Mesendoderm (in vitro differentiated cells): Measurements from ENCODE around the gene EPYC.
A peak's percentile ranks its signal among the peaks of the same experiment; 100 is the strongest.

ENCODE experiments used
- DNase-seq: peaks from one replicate; pipeline ENCODE4 v3.0.0; 2013
- H2AK5ac ChIP-seq: 2 replicates; pipeline ENCODE4 v1.6.1; 2013; ENCODE audit warnings: low read length, inconsistent platforms
- H2BK120ac ChIP-seq: 2 replicates; pipeline ENCODE4 v1.6.1; 2013; ENCODE audit warnings: low read depth, mild to moderate bottlenecking, low read length, moderate library complexity, mixed read lengths
- H2BK15ac ChIP-seq: replicated peaks from 2 replicates; pipeline ENCODE4 v1.6.1; 2013; ENCODE audit warnings: low read depth, mild to moderate bottlenecking, moderate library complexity
- H2BK5ac ChIP-seq: 2 replicates; pipeline ENCODE4 v1.6.1; 2013; ENCODE audit warnings: low read length, inconsistent platforms
- H3K18ac ChIP-seq: 2 replicates; pipeline ENCODE4 v1.6.1; 2013; ENCODE audit warnings: mild to moderate bottlenecking, low read length, mixed read lengths
- H3K23ac ChIP-seq: one replicate; pipeline ENCODE4 v1.6.1; 2013; ENCODE audit warnings: low read length
- H3K27ac ChIP-seq: 2 replicates; pipeline ENCODE4 v1.5.1; 2013; ENCODE audit warnings: low read depth, mild to moderate bottlenecking, inconsistent platforms, low read length, moderate library complexity
- H3K27me3 ChIP-seq: 2 replicates; pipeline ENCODE4 v1.6.1; 2013; ENCODE audit warnings: low read length, control low read depth, mild to moderate bottlenecking, inconsistent platforms; ENCODE audit not compliant: insufficient read depth, poor library complexity
- H3K36me3 ChIP-seq: 2 replicates; pipeline ENCODE4 v1.6.1; 2013; ENCODE audit warnings: low read length, inconsistent platforms; ENCODE audit not compliant: control insufficient read depth, insufficient read depth
- H3K4ac ChIP-seq: one replicate; pipeline ENCODE4 v1.6.1; 2013; ENCODE audit warnings: low read depth, mild to moderate bottlenecking, low read length, moderate library complexity
- H3K4me1 ChIP-seq: 2 replicates; pipeline ENCODE4 v1.6.1; 2013; ENCODE audit warnings: low read depth, low read length, inconsistent platforms; ENCODE audit not compliant: control insufficient read depth
- H3K4me2 ChIP-seq: 2 replicates; pipeline ENCODE4 v1.6.1; 2013; ENCODE audit warnings: low read length
- H3K4me3 ChIP-seq: 2 replicates; pipeline ENCODE4 v1.5.1; 2013; ENCODE audit warnings: mild to moderate bottlenecking, low read length
- H3K56ac ChIP-seq: one replicate; pipeline ENCODE4 v1.6.1; 2013; ENCODE audit warnings: low read length
- H3K79me1 ChIP-seq: 2 replicates; pipeline ENCODE4 v1.6.1; 2013; ENCODE audit warnings: low read length, inconsistent platforms
- H3K79me2 ChIP-seq: 2 replicates; pipeline ENCODE4 v1.6.1; 2013; ENCODE audit warnings: mild to moderate bottlenecking, low read length; ENCODE audit not compliant: control insufficient read depth, insufficient read depth
- H3K9ac ChIP-seq: 2 replicates; pipeline ENCODE4 v1.6.1; 2013; ENCODE audit warnings: low read length, inconsistent platforms
- H4K5ac ChIP-seq: one replicate; pipeline ENCODE4 v1.6.1; 2013; ENCODE audit warnings: low read length
- H4K8ac ChIP-seq: one replicate; pipeline ENCODE4 v1.6.1; 2013; ENCODE audit warnings: low read depth, mild to moderate bottlenecking, control low read depth, low read length, moderate library complexity
- WGBS: extraction: QIAGEN DNeasy Blood & Tissue Kit; methylation state at CpG from one replicate; pipeline ENCODE4 v1.1.7; 2013; ENCODE audit warnings: low lambda C conversion rate, missing lambda C conversion rate; ENCODE audit not compliant: insufficient coverage; ENCODE audit errors: extremely low coverage; 5-methylcytosine and 5-hydroxymethylcytosine counted together

The EPYC gene

GRCh38 chr12:90954428-90954827, 50.3 kb downstream of the EPYC start:
- Histone ChIP-seq H3K56ac (no peak overlapping the region), H2BK120ac (no peak overlapping the region), H3K27ac (no peak overlapping the region), H3K79me2 (no peaks in the 10 kb centered on the region), H2BK5ac (no peak overlapping the region), H3K9ac (no peak overlapping the region), H3K79me1 (no peaks in the 10 kb centered on the region), H2BK15ac (no peak overlapping the region), H3K23ac (no peak overlapping the region), H3K4me3 (no peak overlapping the region), H3K4me2 (no peak overlapping the region), H3K4ac (no peak overlapping the region), H2AK5ac (no peak overlapping the region), H3K18ac (no peak overlapping the region), H4K8ac (no peak overlapping the region), H3K36me3 (no peaks in the 10 kb centered on the region), H4K5ac (no peak overlapping the region), H3K4me1 (no peaks in the 10 kb centered on the region), H3K27me3 (no peaks in the 10 kb centered on the region)
- DNase-seq: no peak
- no CpG with 5 or more reads among the region's 25 CpGs for WGBS

- Histone ChIP-seq H3K36me3 (no peaks in the 10 kb centered on the region), H3K18ac (no peak overlapping the region), H4K5ac (no peak overlapping the region), H3K23ac (no peak overlapping the region), H3K56ac (no peak overlapping the region), H3K79me1 (no peaks in the 10 kb centered on the region), H2BK5ac (no peak overlapping the region), H2AK5ac (no peak overlapping the region), H2BK15ac (no peak overlapping the region), H3K4ac (no peak overlapping the region), H3K4me3 (no peak overlapping the region), H3K79me2 (no peaks in the 10 kb centered on the region), H3K4me2 (no peak overlapping the region), H3K27me3 (no peaks in the 10 kb centered on the region), H2BK120ac (no peak overlapping the region), H3K9ac (no peak overlapping the region), H3K27ac (no peak overlapping the region), H4K8ac (no peak overlapping the region), H3K4me1 (no peaks in the 10 kb centered on the region)
- DNase-seq: peak; percentile 88
- no CpG with 5 or more reads among the region's 32 CpGs for WGBS
Measured at GRCh38 chr12:90953956-90954421, 50.8 kb downstream of the EPYC start.

GRCh38 chr12:90951432-90952105, 53.2 kb downstream of the EPYC start:
- Histone ChIP-seq H3K27me3 (no peaks in the 10 kb centered on the region), H2BK15ac (no peak overlapping the region), H2BK120ac (no peak overlapping the region), H2AK5ac (no peak overlapping the region), H4K8ac (no peak overlapping the region), H3K18ac (no peak overlapping the region), H3K23ac (no peak overlapping the region), H3K4me3 (no peak overlapping the region), H3K9ac (no peak overlapping the region), H3K4ac (no peak overlapping the region), H3K56ac (no peak overlapping the region), H3K4me2 (no peak overlapping the region), H3K79me1 (no peaks in the 10 kb centered on the region), H3K4me1 (no peaks in the 10 kb centered on the region), H3K36me3 (no peaks in the 10 kb centered on the region), H3K27ac (no peak overlapping the region), H3K79me2 (no peaks in the 10 kb centered on the region), H2BK5ac (no peak overlapping the region), H4K5ac (no peak overlapping the region)
- no peak for DNase-seq

GRCh38 chr12:90947869-90948268, 56.9 kb downstream of the EPYC start:
- Histone ChIP-seq H3K18ac (no peak overlapping the region), H3K4ac (no peak overlapping the region), H3K9ac (no peak overlapping the region), H3K79me2 (no peaks in the 10 kb centered on the region), H3K4me1 (no peaks in the 10 kb centered on the region), H3K23ac (no peak overlapping the region), H3K27me3 (no peaks in the 10 kb centered on the region), H2AK5ac (no peak overlapping the region), H3K4me3 (no peak overlapping the region), H2BK5ac (no peak overlapping the region), H4K8ac (no peak overlapping the region), H2BK120ac (no peak overlapping the region), H2BK15ac (no peak overlapping the region), H3K27ac (no peak overlapping the region), H3K4me2 (no peak overlapping the region), H3K36me3 (no peaks in the 10 kb centered on the region), H3K56ac (no peak overlapping the region), H3K79me1 (no peaks in the 10 kb centered on the region), H4K5ac (no peak overlapping the region)
- no peak for DNase-seq
- WGBS: no CpG with 5 or more reads among the region's 7 CpGs

- H2AK5ac ChIP-seq: no peak overlapping the region
- no peak overlapping the region for H2BK120ac ChIP-seq
- no peak for DNase-seq
- H2BK5ac ChIP-seq: no peak overlapping the region
- H3K4me2 ChIP-seq: no peak overlapping the region
- H3K36me3 ChIP-seq: no peaks in the 10 kb centered on the region
- H3K79me2 ChIP-seq: no peaks in the 10 kb centered on the region
- no peaks in the 10 kb centered on the region for H3K27me3 ChIP-seq
- no peak overlapping the region for H3K9ac ChIP-seq
- no peak overlapping the region for H4K8ac ChIP-seq
- H3K18ac ChIP-seq: no peak overlapping the region
- no peaks in the 10 kb centered on the region for H3K4me1 ChIP-seq
- H3K27ac ChIP-seq: no peak overlapping the region
- H2BK15ac ChIP-seq: no peak overlapping the region
- no peak overlapping the region for H3K23ac ChIP-seq
- no peak overlapping the region for H3K4me3 ChIP-seq
- WGBS: 100% methylated on average over 1 of the region's 1 CpG
- no peak overlapping the region for H4K5ac ChIP-seq
- no peak overlapping the region for H3K56ac ChIP-seq
- H3K4ac ChIP-seq: no peak overlapping the region
- H3K79me1 ChIP-seq: no peaks in the 10 kb centered on the region
Measured at GRCh38 chr12:90945070-90945649, 59.6 kb downstream of the EPYC start.

GRCh38 chr12:90943255-90943654, 61.5 kb downstream of the EPYC start:
- Histone ChIP-seq H3K27me3 (no peaks in the 10 kb centered on the region), H3K36me3 (no peaks in the 10 kb centered on the region), H3K9ac (no peak overlapping the region), H3K79me2 (no peaks in the 10 kb centered on the region), H2BK15ac (no peak overlapping the region), H2BK120ac (no peak overlapping the region), H3K4ac (no peak overlapping the region), H3K79me1 (no peaks in the 10 kb centered on the region), H4K8ac (no peak overlapping the region), H3K27ac (no peak overlapping the region), H3K18ac (no peak overlapping the region), H2AK5ac (no peak overlapping the region), H3K4me2 (no peak overlapping the region), H3K4me3 (no peak overlapping the region), H2BK5ac (no peak overlapping the region), H3K56ac (no peak overlapping the region), H3K4me1 (no peaks in the 10 kb centered on the region), H4K5ac (no peak overlapping the region), H3K23ac (no peak overlapping the region)
- DNase-seq: no peak
- WGBS: no CpG with 5 or more reads among the region's 1 CpG
